Breast epithelium (tissue), 3 donors: Measurements from ENCODE around the gene OR6S1.
"Not testable (repeated sequence)": the region's sequence is repeated elsewhere in the genome, so short reads cannot be mapped to it uniquely, and the experiment has no call there.

Source experiments
- CTCF ChIP-seq, 3 donors: fragments of 450-650 bp; IDR thresholded peaks; one replicate each; pipeline ENCODE4 v1.5.1; 2016 to 2017; ENCODE audit warnings: antibody characterized with exemption in 3 of 3, mild to moderate bottlenecking in 3 of 3, moderate library complexity in 3 of 3
- POLR2A ChIP-seq: fragments of 450-650 bp; IDR thresholded peaks from one replicate; pipeline ENCODE4 v1.6.1; 2016; ENCODE audit warnings: antibody characterized with exemption, mild to moderate bottlenecking, moderate library complexity
- POLR2AphosphoS5 ChIP-seq, 3 donors: sonication (generic); formaldehyde crosslinking; IDR thresholded peaks; one replicate each; pipeline ENCODE4 v1.6.1; 2017; ENCODE audit warnings: antibody characterized with exemption in 3 of 3

- TF ChIP-seq POLR2A; CTCF (IDR thresholded peaks at IDR 0.05); POLR2AphosphoS5 (IDR thresholded peaks at IDR 0.05): not testable (repeated sequence)
Measured at GRCh38 chr14:20642755-20643154, 1.3 kb upstream of the OR6S1 start.
